IMR-90 (cell line): ENCODE results near the gene SLC2A11. TPM values are rescaled to one million over a fixed set of nuclear protein-coding genes. Genes with fewer than 3 reads are reported as not detected.

ENCODE experiments used
- CTCF ChIP-seq: conservative IDR thresholded peaks from 2 replicates; pipeline ENCODE4 v1.5.1; 2012; ENCODE audit warnings: mild to moderate bottlenecking, low read depth, low read length, improper control_type of control experiment
- MAFK ChIP-seq: IDR thresholded peaks from 2 replicates; pipeline ENCODE4 v1.6.1; 2012; ENCODE audit warnings: low read depth, low read length, improper control_type of control experiment
- polyA plus RNA-seq, 3 experiments: library from polyadenylated mRNA; depleted of rRNA; stranded (reverse); fragments of >200 nt; gene quantifications; 2 replicates each; pipeline ENCODE4 v1.2.3, GENCODE V29; 2012; ENCODE audit warnings: low replicate concordance in 1 of 3
- total RNA-seq: library from RNA; depleted of rRNA; stranded (reverse); fragments of >200 nt; gene quantifications from 2 replicates; pipeline ENCODE4 v1.2.3, GENCODE V29; 2012

Gene SLC2A11
- total and polyA plus RNA-seq, 2 of the 4 experiments (the other 2 are of a cell fraction): 3.2 to 8.7 TPM

- peak; percentile 32; the same call in 1 of the 2 replicates for TF ChIP-seq CTCF
- no peak for TF ChIP-seq MAFK
These were observed 37.3 kb downstream of the SLC2A11 start (continued) for GRCh38 chr22:23894710-23895598.
